GM21381 (cell line): ENCODE data around the gene CCDC97.
"Not testable (repeated sequence)": the region's sequence is repeated elsewhere in the genome, so short reads cannot be mapped to it uniquely, and the experiment has no call there.

ENCODE experiments used
- ATAC-seq: cut with Tn5 transposase; IDR thresholded peaks from one replicate; pipeline ENCODE4 v1.9.1; 2021; ENCODE audit warnings: mild to moderate bottlenecking, moderate library complexity; ENCODE audit not compliant: unreplicated experiment

Gene CCDC97

DNA sequence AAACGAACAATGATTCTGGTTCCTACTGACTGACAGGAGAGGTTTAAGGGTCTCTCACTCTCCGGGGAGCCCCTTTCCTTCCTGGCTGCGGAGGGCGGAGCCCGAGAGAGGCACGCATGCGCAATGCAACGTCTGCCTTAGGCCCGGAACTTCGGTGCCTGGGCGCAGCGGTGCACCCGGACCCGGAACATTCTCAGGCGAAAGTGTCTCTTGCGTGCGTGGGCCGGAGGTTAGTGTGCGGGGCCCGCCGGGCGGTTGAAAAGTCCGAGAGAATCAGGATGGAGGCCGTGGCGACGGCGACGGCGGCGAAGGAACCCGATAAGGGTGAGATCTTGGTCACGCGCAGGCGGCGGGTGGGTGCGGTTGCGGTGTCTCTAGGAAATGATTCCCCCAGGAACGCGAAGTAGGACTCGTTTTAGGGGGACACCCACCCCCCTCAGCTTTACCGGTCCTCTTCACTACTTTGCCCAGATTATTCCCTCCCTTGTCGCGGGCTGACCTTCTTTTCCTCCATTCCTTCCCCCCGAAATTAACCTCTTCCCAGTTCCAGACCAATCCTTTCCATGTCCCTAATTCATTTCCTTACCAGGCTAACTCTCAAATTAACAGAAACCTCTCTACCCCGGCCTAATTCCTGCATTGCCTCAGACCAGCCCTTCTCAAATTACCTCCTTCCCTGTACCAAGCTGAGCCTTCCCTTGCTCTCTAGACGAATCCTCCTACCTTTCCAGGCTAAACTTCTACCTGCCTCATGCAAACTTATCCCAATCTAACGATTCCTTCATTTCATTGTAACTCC, at the start of gene CCDC97:
CCDC97 (plus strand) TSS at position 140 of the 799 bp plus-strand sequence; CDS start at position 279, 139 bp downstream.
- peak; percentile 74 for ATAC-seq

DNA sequence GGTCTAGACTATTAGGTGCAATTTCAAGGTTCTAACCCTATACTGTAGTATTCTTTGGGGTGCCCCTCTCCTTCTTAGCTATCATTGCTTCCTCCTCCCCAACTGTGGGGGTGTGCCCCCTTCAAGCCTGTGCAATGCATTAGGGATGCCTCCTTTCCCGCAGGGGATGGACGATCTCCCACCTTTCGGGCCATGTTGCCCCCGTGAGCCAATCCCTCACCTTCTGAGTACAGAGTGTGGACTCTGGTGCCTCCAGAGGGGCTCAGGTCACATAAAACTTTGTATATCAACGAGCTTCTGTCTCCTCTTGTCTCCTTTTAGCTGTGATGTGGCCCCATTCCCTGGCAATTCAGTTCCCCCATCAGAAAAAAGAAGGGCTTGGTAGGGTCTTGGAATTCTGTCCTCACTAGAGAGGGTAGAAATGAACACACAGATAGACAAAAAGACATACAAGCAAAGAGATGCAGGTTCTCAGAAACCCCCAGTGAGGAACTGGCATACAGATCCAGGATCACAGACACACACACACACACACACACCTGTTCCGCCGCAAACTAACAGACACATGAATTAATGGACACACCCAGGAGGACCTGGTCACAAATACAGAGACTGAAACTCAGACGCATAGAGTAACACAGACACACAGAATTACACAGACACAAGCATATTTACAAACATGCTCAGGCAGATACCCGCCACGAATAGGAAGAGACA, 48.3 kb upstream of the CCDC97 start:
- no peak for ATAC-seq

DNA sequence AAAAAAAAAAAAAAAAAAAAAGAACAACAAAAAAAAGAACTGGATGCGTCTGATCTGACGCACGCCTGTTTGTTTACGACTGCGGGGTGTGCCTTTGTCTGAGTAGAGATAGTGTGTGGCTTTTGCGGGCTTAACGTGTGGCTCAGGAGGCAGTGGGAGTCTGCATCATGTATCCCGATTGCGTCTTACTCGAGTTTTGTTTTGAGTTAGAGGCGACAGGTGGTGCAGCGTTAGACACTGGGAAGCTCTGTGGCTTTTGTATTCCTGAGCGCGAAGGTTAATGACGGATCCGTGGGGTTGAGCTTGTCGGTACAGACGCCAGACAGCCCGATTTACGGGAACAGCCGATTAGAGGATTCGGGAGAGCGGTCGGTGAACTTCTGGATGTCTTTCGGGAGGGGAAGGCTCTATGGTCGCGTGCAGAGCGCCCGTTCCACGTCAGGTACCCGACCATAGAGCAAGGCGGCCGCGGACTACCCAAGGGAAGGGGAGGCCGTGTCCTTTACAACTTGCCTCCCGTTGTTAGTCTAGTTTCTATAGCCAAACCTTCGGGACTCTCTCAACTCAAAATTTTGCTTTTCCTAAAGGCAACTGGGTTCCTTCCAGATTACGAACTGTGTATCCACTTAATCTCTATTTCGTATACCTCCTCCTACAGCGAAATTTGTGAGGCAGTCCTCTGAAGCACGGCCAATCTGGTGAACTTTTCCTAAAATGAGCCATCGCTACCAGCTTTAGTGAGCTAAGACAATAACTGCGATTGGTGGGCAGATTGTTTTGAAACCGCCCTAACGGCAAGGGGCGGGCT, 46.7 kb upstream of the CCDC97 start:
- ATAC-seq = peak; percentile 11

DNA sequence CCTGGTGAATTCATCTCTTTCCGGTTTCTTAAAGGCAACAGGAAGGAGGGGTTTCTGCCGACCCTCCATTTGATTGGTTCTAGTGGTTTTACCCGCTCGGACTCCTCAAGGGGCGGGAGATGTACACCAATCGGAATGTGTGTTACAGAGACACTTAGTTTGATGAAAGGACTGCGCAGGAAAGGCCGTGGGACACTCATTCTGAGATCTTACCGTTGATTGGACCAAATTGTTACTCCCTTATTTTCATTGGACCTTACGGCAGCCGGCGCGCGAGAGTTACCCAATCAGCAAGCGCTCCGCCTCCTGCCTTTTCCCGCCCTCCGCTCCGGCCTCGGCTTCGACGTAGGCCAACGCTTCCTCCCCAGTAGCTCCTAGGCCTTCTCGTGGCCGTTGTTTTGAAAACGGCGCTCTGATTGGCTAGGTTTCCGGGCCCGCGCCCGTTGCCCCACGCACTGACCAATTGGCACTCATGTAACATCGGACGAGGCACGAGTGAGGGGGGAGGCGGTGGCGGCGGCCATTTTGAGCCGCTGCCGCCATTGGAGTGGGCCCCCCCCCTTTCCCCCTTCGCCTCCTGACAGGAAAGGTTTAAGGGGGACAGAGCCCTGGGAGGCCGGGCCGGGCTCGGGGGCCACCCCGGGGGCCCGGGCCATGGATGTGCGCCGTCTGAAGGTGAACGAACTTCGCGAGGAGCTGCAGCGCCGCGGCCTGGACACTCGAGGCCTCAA, 46.0 kb upstream of the CCDC97 start, which contains the start of gene HNRNPUL1:
HNRNPUL1 (plus strand) TSS at position 523 of the 731 bp plus-strand sequence; CDS start at position 655, 132 bp downstream.
- ATAC-seq = peak; percentile 68

DNA sequence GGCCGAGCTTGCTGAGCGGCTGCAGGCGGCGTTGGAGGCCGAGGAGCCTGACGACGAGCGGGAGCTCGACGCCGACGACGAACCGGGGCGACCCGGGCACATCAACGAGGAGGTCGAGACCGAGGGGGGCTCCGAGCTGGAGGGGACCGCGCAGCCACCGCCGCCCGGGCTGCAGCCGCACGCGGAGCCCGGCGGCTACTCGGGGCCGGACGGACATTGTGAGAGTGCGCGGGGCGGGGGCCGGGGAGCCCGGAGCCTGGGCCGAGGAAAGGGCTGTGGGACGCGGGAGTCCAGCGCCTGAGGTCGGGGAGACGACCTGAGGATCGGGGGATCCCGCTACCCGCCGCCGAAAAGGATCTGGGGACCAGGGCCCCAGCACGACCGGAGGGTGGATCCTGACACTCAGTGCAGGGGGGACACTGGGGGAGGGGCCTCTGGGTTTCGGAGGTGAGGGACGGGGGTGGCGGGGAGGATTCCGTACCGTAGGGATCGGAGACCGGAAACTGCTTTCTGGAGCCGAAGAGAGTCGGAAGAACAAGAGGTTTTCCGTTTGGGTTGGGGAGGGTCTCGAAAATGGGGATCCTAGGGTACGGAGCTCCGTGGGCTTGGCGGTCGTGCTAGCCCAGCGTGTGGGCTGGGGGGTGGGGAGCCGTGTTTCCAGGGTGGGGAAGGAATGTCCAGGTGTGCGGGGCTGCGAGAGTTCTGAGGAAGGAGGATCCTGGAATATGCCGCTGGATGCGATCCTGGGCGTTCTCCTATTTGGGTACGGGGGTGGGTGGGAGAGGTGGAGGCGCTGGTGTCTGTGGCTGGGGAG, 45.2 kb upstream of the CCDC97 start:
- no peak for ATAC-seq

DNA sequence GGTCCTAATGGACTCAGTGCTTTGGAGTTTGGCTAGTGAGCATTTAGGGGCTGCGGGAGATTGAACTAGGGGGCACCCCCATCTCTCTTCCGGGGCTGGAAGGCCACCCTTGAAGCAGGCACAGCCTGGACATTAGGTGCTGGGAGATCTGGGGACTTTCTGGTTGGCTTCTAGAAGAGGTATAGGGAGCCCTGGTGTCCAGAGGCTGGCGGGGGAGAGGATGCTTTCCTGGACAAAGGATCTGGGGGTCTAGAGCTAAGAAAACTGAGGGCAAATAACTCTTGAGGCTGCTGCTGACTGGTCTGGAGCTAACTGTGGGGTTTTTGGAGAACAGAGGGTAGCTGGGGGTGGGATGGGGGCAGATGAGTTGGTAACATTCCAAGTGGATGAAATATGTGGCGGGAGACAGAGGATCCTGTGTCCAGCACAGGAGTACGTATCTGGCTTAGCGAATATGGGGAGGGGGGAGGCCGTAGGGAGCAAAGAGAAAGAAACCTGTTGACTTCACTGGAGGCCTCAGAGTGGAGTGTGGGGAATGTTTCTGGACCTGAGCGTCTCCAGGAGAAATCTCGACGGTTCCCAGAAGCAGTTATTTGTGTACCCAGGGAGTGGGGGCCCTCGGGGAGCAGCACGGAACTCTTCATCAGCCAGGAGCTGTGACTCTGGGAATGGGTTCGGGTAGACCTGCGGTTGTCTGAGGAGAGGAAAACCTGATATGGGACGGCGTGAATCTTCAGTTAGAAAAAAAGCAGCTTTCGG, 44.4 kb upstream of the CCDC97 start:
- no peak for ATAC-seq

DNA sequence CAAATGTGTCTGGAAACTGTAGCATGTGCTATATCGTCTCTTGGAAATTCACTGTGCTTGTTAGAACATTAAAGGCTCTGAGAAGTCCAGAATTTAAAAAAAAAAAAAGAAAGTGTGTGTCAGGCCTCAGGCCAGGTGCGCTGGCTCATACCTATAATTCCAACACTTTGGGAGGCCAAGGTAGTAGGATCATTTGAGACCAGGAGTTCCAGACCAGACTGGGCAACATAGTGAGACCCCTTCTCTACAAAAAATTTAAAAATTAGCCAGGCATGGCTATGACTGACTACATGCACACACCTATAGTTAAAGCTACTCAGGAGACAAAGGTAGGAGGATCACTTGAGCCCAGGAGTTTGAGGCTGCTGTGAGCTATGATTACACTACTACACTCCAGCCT, 40.9 kb upstream of the CCDC97 start:
- ATAC-seq = no peak

DNA sequence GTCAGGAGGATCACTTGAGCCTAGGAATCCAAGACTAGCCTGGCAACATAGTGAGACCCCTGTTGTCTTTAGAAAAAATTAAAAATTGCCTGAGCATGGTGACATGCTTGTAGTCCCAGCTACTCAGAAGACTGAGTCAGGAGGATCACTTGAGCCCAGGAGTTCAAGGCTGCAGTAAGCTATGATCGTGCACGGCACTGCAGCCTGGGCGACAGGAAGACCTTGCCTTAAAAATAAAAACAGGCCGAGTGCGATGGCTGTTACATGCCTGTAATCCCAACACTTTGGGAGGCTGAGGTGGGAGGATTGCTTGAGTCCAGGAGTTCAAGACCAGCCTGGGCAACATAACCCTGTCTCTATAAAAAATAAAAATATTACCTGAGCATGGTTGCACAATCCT, 40.4 kb upstream of the CCDC97 start:
- ATAC-seq = no peak

DNA sequence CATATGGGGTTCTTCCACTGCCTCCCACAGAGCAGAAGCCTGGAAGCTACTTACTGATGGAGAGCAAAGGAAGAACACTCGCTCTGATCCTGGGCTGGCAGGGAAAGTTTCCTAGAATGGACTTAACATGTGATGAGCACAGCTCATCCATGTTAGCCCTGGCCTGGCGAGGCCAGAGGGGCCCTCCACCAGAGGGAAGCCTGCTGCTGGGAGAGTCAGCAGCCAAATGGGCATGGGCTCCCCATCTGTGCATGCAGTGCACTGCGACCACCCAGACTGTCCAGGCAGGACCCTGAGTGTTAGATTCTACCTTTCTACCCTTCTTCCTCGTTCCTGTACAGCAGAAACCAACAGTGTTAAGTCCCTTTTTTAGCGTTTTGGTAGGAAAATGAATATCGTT, 36.9 kb upstream of the CCDC97 start:
- ATAC-seq = no peak

DNA sequence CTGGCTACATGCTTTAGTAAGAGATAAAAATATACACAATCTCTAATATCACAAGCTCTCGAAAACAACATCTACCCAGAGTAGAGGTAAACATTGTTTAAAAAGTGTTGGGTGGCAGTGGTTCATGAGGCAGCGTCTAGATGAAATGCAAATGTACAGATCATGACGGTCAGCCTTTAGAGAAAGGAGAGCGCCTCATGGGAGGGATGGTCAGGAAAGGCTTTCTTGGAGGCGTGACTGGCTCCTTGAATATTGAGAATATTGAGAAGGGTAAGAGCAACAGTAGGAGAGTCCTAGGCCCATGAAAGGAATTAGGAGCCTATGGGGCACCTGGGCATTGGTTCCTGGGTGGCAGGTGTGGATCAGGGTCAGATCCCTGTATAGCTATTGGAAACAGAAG, 35.2 kb upstream of the CCDC97 start:
- ATAC-seq = no peak

DNA sequence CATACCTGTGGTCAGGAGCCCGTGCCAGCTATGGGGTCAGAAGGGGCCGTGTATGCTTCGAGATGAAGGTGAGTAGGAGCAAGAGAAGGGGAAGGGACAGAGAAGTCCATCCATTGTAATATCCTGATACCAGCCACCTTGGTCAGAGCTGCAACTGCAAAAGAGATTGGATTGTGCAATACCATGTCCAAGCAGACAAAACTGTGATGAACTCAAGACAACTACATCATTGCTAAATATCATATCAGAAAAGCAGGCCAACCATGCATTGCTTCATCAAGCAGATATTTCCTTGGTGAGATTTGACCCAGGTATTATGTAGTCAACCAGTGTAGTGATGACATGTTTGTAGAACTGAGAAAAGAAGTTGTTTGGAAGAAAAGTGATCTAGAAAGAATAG, 33.7 kb upstream of the CCDC97 start:
- ATAC-seq = no peak

DNA sequence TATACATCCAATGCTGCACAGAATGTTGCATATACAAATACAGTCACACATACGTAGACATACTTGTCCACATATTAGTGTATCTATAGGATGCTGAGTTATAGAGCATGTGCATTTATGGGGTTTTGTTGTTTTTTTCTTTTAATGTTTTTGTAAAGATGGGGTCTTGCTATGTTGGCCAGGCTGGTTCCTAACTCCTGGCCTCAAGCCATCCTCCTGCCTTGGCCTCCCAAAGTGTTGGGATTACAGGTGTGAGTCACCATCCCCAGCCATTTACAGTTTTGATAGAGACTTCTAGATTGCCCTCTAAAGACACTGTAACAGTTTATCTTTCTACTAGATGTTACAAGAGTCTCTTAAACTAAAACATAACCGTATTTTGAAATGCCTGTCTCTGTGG, 31.5 kb upstream of the CCDC97 start:
- ATAC-seq = no peak

DNA sequence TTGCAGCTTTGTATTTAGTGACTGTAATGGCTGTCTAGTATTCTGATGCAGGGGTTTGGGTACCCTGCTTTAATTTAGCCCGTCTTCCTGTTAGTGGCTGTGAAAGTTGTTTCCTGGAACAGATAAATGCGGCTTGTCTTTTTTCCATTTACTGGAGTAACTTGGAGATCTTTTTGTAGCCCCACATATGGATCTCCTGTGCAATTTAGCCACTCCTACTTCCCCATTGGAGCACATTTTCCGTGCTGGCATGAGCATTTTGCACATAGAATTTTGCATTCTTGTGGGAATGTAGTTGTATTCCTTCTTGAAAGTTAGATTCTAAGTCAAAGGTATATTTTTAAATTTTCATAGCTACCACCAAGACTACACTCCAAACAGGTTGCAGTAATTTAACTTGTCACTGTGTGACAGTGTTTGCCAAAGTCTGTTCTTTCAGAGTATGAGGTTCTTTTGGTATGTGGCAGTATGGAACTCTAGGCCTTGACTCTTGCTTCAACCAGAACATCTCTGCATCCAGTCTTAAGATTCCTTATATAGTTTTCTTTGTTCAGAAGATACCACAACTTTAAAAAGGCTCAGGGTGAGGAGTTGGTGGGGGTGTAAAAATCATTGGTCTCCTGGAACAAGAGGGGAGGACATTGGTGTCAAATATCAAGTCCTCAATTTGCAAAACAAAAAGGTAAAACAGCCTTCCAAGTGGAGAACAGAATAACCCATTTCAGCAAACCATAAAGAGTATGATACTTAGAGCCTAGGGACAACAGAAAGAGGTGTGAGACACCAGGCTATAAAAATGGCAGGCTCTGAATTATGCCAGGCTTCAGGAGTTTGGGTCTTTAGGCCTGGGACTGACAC, 21.1 kb upstream of the CCDC97 start:
- ATAC-seq = no peak

DNA sequence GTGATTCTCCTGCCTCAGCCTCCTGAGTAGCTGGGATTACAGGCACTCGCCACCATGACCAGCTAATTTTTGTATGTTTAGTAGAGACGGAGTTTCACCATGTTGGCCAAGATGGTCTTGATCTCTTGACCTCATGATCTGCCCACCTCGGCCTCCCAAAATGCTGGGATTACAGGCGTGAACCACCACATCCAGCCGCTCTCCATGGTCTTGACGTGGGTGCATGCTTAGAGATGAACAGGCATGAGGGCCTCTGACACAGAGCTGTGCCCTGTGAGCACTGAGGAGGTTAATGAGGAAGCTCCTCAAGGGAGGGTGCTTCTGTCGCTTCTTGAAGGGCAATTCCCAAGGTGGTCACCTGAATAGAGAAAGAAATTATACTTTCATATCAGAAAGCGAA, 20.2 kb upstream of the CCDC97 start:
- ATAC-seq = not testable (repeated sequence)

DNA sequence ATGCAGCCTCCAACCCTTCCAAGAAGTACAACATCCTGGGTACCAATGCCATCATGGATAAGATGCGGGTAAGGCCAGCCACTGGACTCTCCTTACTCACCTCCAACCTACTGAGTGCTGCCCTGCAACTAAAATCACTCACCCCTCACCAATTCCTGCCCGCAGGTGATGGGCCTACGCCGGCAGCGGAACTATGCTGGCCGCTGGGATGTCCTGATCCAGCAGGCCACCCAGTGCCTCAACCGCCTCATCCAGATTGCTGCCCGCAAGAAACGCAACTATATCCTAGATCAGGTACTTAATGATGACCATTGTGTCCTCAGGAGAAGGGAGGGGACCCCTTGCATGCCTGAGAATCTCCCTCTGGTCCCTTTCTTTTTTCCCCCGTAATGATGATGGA, 15.6 kb upstream of the CCDC97 start:
- ATAC-seq = no peak

DNA sequence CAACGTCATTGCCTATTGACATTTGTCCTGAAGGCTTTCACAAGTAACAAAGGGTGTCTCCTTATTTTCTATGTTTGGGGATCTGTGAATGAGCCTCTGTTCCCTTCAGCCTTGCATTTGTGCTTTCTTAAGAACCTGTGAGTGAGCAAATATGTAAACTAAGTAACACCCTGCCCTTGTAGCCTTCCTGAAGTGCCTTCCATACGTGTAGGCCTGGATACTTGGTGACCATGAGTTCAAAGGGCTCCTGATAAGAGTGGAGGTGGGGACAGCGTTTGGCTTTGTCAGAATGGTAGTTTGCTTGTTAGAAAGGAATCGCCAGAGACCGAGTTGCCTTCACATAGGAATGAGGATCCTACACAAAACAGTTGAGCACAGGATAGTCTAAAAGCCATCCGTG, 14.5 kb upstream of the CCDC97 start:
- no peak for ATAC-seq

DNA sequence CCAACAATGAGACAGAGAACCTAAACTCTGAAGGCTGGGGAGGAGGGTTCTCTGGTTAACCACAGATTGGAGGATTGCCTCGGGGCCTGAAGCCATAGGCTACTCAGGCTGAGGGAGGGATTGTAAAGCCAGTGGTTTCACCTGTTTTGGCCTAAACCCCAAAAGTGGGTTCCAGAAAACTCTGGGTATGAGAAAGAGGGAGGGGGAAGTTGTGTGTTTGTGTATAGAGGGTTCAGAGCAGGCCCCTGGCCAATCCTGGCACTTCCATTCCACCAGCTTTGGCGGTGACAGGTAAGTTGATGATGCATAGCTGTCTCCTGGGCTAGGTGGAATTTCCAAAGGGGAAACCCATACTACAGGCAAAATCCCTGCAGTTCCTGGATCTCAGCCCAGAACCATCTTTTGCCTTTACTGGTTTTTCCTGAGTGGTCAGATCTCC, 13.5 kb upstream of the CCDC97 start:
- no peak for ATAC-seq
